DND-41 (cell line): ENCODE measurements around the gene GPR61.

Experiments
- ATAC-seq: fragments of 200-7000 bp; cut with Tn5 transposase; 3 replicates; pipeline ENCODE4 v1.9.1; 2021; ENCODE audit warnings: low read depth; ENCODE audit not compliant: insufficient read depth
- DNase-seq: peaks from one replicate; pipeline ENCODE4 v3.0.0-alpha.2; 2020
- H2AFZ ChIP-seq: 2 replicates; pipeline ENCODE4 v1.6.0; 2012; ENCODE audit warnings: low read depth, low read length
- H3K27ac ChIP-seq: 2 replicates; pipeline ENCODE4 v1.5.1; 2012; ENCODE audit warnings: low read length, inconsistent platforms
- H3K27me3 ChIP-seq: fragments of 200-600 bp; sonication (generic); 2 replicates; pipeline ENCODE4 v1.6.0; 2012; ENCODE audit warnings: low read length, mild to moderate bottlenecking, inconsistent platforms; ENCODE audit not compliant: insufficient read depth, poor library complexity
- H3K36me3 ChIP-seq: 2 replicates; pipeline ENCODE4 v1.5.1; 2012; ENCODE audit warnings: low read length, inconsistent platforms; ENCODE audit not compliant: insufficient read depth
- H3K4me1 ChIP-seq: 2 replicates; pipeline ENCODE4 v1.5.1; 2012; ENCODE audit warnings: mild to moderate bottlenecking, low read length; ENCODE audit not compliant: insufficient read depth
- H3K4me2 ChIP-seq: 2 replicates; pipeline ENCODE4 v1.6.0; 2012; ENCODE audit warnings: mild to moderate bottlenecking, moderate library complexity, low read length, inconsistent platforms; ENCODE audit not compliant: insufficient read depth
- H3K4me3 ChIP-seq, 2 experiments: fragments of 200-600 bp in 1 of 2; shearing (Covaris generic) in 1 of 2; 2 replicates each; pipeline ENCODE4 v1.5.1; 2012 to 2016; ENCODE audit warnings: inconsistent platforms in 2 of 2, low read length in 2 of 2, mild to moderate bottlenecking in 2 of 2, low read depth in 1 of 2, moderate library complexity in 1 of 2
- H3K79me2 ChIP-seq: 2 replicates; pipeline ENCODE4 v1.6.0; 2012; ENCODE audit warnings: low read length, inconsistent platforms; ENCODE audit not compliant: insufficient read depth
- H3K9ac ChIP-seq: 2 replicates; pipeline ENCODE4 v1.6.0; 2012; ENCODE audit warnings: low read depth, mild to moderate bottlenecking, inconsistent platforms, low read length, moderate library complexity
- H3K9me3 ChIP-seq: 2 replicates; pipeline ENCODE4 v1.5.1; 2012; ENCODE audit warnings: low read length, moderate library complexity, mild to moderate bottlenecking, inconsistent platforms; ENCODE audit not compliant: insufficient read depth, severe bottlenecking
- H4K20me1 ChIP-seq: 2 replicates; pipeline ENCODE4 v1.6.0; 2012; ENCODE audit warnings: low read length; ENCODE audit not compliant: insufficient read depth
- CTCF ChIP-seq: IDR thresholded peaks from 2 replicates; pipeline ENCODE4 v1.5.1; 2012; ENCODE audit warnings: borderline replicate concordance, low read length, moderate library complexity, mild to moderate bottlenecking; ENCODE audit not compliant: poor library complexity, severe bottlenecking; ENCODE audit errors: extremely low read depth
- EZH2 ChIP-seq: IDR thresholded peaks from 3 replicates; pipeline ENCODE4 v1.6.1; 2012; ENCODE audit warnings: borderline replicate concordance, low read depth, mild to moderate bottlenecking, moderate library complexity, low read length, inconsistent platforms; ENCODE audit not compliant: severe bottlenecking

Gene GPR61, protein sequence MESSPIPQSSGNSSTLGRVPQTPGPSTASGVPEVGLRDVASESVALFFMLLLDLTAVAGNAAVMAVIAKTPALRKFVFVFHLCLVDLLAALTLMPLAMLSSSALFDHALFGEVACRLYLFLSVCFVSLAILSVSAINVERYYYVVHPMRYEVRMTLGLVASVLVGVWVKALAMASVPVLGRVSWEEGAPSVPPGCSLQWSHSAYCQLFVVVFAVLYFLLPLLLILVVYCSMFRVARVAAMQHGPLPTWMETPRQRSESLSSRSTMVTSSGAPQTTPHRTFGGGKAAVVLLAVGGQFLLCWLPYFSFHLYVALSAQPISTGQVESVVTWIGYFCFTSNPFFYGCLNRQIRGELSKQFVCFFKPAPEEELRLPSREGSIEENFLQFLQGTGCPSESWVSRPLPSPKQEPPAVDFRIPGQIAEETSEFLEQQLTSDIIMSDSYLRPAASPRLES

DNA sequence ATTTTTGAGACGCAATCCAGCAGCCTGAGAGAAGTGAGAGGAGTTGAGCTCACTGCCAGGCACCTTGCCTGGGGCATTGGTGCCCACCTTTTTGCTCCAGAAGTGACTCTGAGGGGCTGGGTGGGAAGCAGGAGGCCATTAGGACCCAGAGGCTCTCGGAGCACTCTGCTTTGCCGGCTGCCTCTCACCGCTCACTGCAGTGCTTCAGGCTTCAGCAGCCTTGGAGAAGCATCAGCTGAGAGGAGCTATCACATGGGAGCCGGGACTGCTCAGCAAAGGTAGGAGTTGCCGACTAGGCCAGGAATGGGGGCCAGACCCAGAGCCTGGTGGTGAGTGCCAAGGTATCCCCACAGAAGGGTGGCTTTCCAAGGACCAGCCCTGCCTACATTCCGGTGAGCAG is at the start of gene GPR61:
Gene GPR61 (plus strand): TSS at position 197 of the 400 bp plus-strand sequence. CDS start 3,151 bp downstream, outside the sequence.
- peaks cover 2% of the 10 kb centered on the region for H3K27me3 ChIP-seq
- no peak within 1 kb of the TSS for H3K4me3 ChIP-seq
- H2AFZ ChIP-seq = no peak within 1 kb of the TSS
- H3K4me2 ChIP-seq = no peak within 1 kb of the TSS
- H4K20me1 ChIP-seq = no peaks in the 10 kb centered on the region
- no peak for ATAC-seq
- no peak within 1 kb of the TSS for H3K9ac ChIP-seq
- H3K4me1 ChIP-seq = no peaks in the 10 kb centered on the region
- DNase-seq = no peak
- TF ChIP-seq CTCF = no peak
- no peak for TF ChIP-seq EZH2
- no peaks in the 10 kb centered on the region for H3K36me3 ChIP-seq
- H3K27ac ChIP-seq = no peak within 1 kb of the TSS
- H3K79me2 ChIP-seq = no peaks in the 10 kb centered on the region
- no peaks in the 10 kb centered on the region for H3K9me3 ChIP-seq

- Histone ChIP-seq H3K4me3 (no peak overlapping the region), H3K27ac (no peak overlapping the region), H3K4me2 (no peak overlapping the region)
Measured at GRCh38 chr1:109490029-109490933, 49.4 kb upstream of the GPR61 start.

GRCh38 chr1:109490934-109491302 is 48.8 kb upstream of the GPR61 start:
- TF ChIP-seq EZH2 (no peak), CTCF (no peak)

More at GRCh38 chr1:109490029-109490933, 49.4 kb upstream of the GPR61 start:
- Histone ChIP-seq H2AFZ (no peak overlapping the region), H3K9ac (no peak overlapping the region), H3K79me2 (peaks cover 14% of the 10 kb centered on the region), H3K36me3 (peaks cover 45% of the 10 kb centered on the region), H3K27me3 (no peaks in the 10 kb centered on the region), H4K20me1 (peaks cover 4% of the 10 kb centered on the region; the same call in 1 of the 2 replicates), H3K4me1 (peaks cover 27% of the 10 kb centered on the region), H3K9me3 (no peaks in the 10 kb centered on the region)
- ATAC-seq = peak; percentile 40
- TF ChIP-seq EZH2 = no peak
- TF ChIP-seq CTCF = peak; percentile 83
- peak; percentile 79 for DNase-seq

More at GRCh38 chr1:109490934-109491302, 48.8 kb upstream of the GPR61 start:
- Histone ChIP-seq H3K79me2 (peaks cover 20% of the 10 kb centered on the region), H3K27ac (no peak overlapping the region), H3K4me1 (peaks cover 27% of the 10 kb centered on the region), H3K9ac (no peak overlapping the region), H3K4me3 (no peak overlapping the region), H3K27me3 (no peaks in the 10 kb centered on the region), H3K9me3 (no peaks in the 10 kb centered on the region), H3K4me2 (no peak overlapping the region), H2AFZ (no peak overlapping the region), H4K20me1 (peaks cover 6% of the 10 kb centered on the region; the same call in 1 of the 2 replicates), H3K36me3 (peaks cover 52% of the 10 kb centered on the region)
- DNase-seq (no peak), ATAC-seq (no peak)
